ENCODE results near the gene DCAF11.

The DCAF11 gene

DNA sequence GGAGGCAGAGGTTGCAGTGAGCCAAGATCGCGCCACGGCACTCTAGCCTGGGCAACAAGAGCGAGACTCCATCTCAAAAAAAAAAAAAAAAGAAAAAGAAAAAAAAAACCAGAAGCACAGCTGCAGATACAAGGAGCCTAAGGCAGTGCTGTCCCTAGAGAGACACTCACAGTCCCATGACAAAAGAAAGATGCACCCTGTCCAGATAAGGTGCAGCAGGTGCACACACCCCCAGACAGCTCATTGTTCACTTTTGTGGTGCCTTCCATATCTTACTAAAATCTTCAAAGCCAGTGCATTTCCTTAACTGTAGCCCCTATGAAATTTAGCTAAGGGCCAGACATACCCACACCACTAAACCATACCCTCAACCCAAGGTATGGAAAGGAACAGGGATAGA, 7.8 kb downstream of the DCAF11 start:
- TF ChIP-seq, protein P1, sequence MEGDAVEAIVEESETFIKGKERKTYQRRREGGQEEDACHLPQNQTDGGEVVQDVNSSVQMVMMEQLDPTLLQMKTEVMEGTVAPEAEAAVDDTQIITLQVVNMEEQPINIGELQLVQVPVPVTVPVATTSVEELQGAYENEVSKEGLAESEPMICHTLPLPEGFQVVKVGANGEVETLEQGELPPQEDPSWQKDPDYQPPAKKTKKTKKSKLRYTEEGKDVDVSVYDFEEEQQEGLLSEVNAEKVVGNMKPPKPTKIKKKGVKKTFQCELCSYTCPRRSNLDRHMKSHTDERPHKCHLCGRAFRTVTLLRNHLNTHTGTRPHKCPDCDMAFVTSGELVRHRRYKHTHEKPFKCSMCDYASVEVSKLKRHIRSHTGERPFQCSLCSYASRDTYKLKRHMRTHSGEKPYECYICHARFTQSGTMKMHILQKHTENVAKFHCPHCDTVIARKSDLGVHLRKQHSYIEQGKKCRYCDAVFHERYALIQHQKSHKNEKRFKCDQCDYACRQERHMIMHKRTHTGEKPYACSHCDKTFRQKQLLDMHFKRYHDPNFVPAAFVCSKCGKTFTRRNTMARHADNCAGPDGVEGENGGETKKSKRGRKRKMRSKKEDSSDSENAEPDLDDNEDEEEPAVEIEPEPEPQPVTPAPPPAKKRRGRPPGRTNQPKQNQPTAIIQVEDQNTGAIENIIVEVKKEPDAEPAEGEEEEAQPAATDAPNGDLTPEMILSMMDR (IDR thresholded peaks at IDR 0.05; ENCODE audit: insufficient read depth, low read depth, low read length, missing control alignments), result no peak
- no peak for DNase-seq (ENCODE audit: low read depth)
- H3K4me3 ChIP-seq (ENCODE audit: low read length), result no peak overlapping the region

GRCh38 chr14:24122898-24123297, 8.3 kb downstream of the DCAF11 start:
- DNase-seq (ENCODE audit: low read depth), result no peak
- TF ChIP-seq, protein P1 (IDR thresholded peaks at IDR 0.05; ENCODE audit: insufficient read depth, low read depth, low read length, missing control alignments), result no peak
- H3K4me3 ChIP-seq (ENCODE audit: low read length), result no peak overlapping the region

DNA sequence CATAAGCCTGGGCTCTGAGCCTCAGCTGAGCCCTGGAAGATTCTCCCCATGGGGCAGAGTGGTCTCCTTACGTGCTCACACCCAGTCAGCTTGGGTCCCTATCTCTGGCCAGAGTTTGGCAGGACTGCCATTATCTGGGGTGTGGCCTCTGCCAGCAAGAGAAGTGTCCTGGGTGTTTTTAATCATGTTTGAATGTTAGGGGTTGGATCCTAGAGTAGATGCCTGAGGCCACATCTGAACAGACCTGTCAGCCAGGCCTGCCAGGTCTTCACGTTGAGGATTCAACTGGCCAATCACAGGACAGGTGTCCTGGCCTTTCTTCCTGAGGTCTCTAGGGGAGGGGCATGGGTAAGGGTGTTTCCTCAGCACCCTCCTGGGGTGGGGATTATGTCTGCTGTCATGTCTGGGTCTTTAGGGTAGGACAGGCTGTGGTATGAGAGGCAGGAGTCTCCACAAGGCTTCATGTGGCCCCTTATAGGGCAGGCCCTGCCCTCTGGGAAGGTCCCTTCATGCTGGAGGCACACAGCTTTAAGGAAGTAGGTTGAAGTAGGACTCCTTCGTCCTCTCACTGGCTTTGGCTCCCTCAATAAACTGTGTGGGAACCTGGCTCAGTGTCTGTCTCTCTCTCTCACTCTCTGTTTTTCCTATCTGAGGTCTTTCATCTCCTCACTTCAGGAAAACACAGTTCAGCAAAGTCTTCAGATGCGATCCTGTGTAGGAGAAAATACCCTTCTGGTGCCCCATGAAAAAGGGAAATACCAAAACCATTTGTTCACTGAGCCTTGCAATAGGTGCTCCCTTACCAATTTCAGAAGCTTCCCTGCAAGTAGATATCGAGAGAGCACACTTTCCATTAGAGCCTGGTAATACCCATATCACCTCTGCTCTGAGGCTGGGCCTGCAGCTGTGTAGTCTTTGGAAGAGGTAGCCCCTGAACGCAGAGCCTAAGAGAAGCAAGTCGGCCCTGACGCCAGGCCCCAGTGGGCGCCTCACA, 9.1 kb downstream of the DCAF11 start:
- TF ChIP-seq, protein P1 (IDR thresholded peaks at IDR 0.05; ENCODE audit: insufficient read depth, low read depth, low read length, missing control alignments), result no peak
- DNase-seq (ENCODE audit: low read depth), result no peak
- H3K4me3 ChIP-seq (ENCODE audit: low read length), result no peak overlapping the region

DNA sequence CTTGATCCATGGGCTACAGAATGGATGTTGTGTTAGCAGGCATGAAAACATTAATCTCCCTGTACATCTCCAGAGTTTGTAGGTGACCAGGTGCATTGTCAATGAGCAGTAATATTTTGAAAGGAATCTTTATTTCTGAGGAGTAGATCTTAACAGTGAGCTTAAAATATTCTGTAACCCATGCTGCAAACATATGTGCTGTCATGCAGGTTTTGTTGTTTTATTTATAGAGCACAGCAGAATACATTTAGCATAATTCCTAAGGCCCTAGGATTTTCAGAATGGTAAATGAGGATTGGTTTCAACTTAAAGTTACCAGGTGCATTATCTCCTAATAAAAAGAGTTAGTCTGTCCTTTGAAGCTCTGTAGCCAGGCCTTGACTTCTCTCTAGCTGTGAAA, 12.4 kb downstream of the DCAF11 start:
- TF ChIP-seq, protein P1 (IDR thresholded peaks at IDR 0.05; ENCODE audit: insufficient read depth, low read depth, low read length, missing control alignments), result no peak
- no peak for DNase-seq (ENCODE audit: low read depth)
- H3K4me3 ChIP-seq (ENCODE audit: low read length), result no peak overlapping the region

GRCh38 chr14:24127673-24128072, 13.1 kb downstream of the DCAF11 start:
- DNase-seq (ENCODE audit: low read depth), result no peak
- TF ChIP-seq, protein P1 (IDR thresholded peaks at IDR 0.05; ENCODE audit: insufficient read depth, low read depth, low read length, missing control alignments), result no peak
- no peak overlapping the region for H3K4me3 ChIP-seq (ENCODE audit: low read length)

- TF ChIP-seq, protein P1 (IDR thresholded peaks at IDR 0.05; ENCODE audit: insufficient read depth, low read depth, low read length, missing control alignments), result no peak
- DNase-seq (ENCODE audit: low read depth), result no peak
- no peak overlapping the region for H3K4me3 ChIP-seq (ENCODE audit: low read length)
These were observed 14.9 kb downstream of the DCAF11 start for GRCh38 chr14:24129410-24129998.

Data from epithelial cell of esophagus (primary cell).